Stimulated activated CD4-positive, alpha-beta T cell treated with anti-CD3 and anti-CD28 coated beads, Interleukin-1b, Interleukin-23, amount 100 ng/mL, for 4 hours (primary cell): ENCODE measurements around the gene ERN1.

ENCODE experiments used
- DNase-seq, 2 donors: peaks; one replicate each; pipeline ENCODE4 v3.0.0-alpha.2; 2020; ENCODE audit warnings: low read depth in 2 of 2

Gene ERN1

GRCh38 chr17:64110379-64111152 is 19.4 kb downstream of the ERN1 start:
- no peak for DNase-seq

GRCh38 chr17:64109400-64109799 is 20.5 kb downstream of the ERN1 start:
- no peak for DNase-seq

- DNase-seq = no peak
Observed at GRCh38 chr17:64107500-64108236, 22.3 kb downstream of the ERN1 start.

GRCh38 chr17:64106918-64107317 is 23.0 kb downstream of the ERN1 start:
- no peak for DNase-seq

- DNase-seq = no peak
Observed at GRCh38 chr17:64103391-64104364, 26.3 kb downstream of the ERN1 start.

GRCh38 chr17:64102627-64103390 is 27.1 kb downstream of the ERN1 start:
- no peak for DNase-seq

GRCh38 chr17:64099543-64099942 is 30.4 kb downstream of the ERN1 start:
- no peak for DNase-seq

GRCh38 chr17:64097196-64097936 is 32.6 kb downstream of the ERN1 start:
- no peak for DNase-seq

- no peak for DNase-seq
Observed at GRCh38 chr17:64096037-64096436, 33.9 kb downstream of the ERN1 start.

- DNase-seq = no peak
Observed at GRCh38 chr17:64095144-64095882, 34.6 kb downstream of the ERN1 start.

- no peak for DNase-seq
Observed at GRCh38 chr17:64094412-64094811, 35.5 kb downstream of the ERN1 start.

- no peak for DNase-seq
Observed at GRCh38 chr17:64092952-64093451, 36.9 kb downstream of the ERN1 start.

- DNase-seq = no peak
Observed at GRCh38 chr17:64092113-64092512, 37.8 kb downstream of the ERN1 start.

GRCh38 chr17:64091571-64091970 is 38.4 kb downstream of the ERN1 start:
- no peak for DNase-seq

- peak in 1 of 2 donors; percentile 12 for DNase-seq
Observed at GRCh38 chr17:64091116-64091515, 38.8 kb downstream of the ERN1 start.

- DNase-seq = no peak
Observed at GRCh38 chr17:64090144-64090543, 39.8 kb downstream of the ERN1 start.

- DNase-seq = no peak
Observed at GRCh38 chr17:64087252-64088005, 42.5 kb downstream of the ERN1 start.

- DNase-seq = no peak
Observed at GRCh38 chr17:64085650-64086005, 44.3 kb downstream of the ERN1 start.
